8988T (cell line): ENCODE measurements around the gene NSUN5.
"Not testable (repeated sequence)": the region's sequence is repeated elsewhere in the genome, so short reads cannot be mapped to it uniquely, and the experiment has no call there.

Source experiments
- DNase-seq: peaks from one replicate; pipeline ENCODE4 v3.0.0; 2011

Gene NSUN5

DNA sequence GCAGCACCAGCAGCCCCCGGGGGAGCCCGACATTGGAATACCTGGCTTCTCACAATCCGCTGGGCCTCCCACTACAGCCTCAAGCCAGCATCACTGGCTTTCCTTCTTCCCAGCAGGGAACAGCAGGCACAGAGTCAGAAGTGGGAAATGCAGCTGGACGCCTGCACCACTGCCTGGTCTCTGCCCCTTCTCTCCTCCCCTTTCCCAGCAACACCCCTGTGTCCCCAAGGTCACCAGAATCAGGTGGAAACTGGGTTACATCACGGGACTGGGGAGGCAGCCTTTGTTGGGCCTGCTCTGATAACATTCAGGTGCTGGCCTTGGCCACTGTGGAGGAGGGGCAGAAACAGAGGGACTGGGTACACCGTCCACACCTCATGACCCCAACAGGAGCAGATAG lies 16.8 kb upstream of the NSUN5 start:
- not testable (repeated sequence) for DNase-seq

DNA sequence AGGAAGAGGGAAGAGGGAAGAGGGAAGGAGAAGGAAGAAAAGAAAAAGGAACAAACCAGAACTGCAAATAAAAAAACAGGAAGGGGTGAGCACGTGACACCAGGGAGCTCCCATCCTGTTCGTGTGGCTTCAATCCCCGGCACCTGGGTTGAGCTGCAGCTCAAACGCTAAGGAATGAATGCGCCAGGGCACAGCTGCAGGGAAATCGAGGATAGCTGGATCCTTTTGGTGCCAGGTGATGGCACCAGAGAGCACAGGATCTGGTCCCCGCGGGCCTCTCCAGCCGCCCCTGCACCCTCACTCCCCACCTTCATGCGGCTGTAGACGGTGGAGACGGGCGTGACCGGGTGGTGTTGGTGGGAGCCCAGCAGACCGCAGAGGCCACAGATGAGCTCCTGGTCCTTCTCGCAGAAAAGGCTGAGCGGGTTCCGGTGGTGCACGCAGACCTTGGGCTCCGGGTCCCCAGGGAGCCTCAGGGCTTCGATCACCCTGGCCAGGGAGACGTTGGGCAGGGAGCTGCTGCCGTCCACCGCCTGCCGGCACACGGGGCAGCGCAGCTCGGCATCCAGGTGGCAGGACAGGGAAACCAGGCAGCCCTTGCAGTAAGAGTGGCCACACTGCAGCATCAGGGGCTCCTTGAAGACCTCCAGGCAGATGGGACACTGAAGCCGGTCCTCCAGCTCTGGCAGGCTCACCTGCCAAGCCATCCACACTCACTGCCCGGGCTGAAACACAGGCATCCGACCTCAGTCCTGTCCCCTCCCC lies 15.6 kb upstream of the NSUN5 start:
- peak; percentile 86 for DNase-seq

DNA sequence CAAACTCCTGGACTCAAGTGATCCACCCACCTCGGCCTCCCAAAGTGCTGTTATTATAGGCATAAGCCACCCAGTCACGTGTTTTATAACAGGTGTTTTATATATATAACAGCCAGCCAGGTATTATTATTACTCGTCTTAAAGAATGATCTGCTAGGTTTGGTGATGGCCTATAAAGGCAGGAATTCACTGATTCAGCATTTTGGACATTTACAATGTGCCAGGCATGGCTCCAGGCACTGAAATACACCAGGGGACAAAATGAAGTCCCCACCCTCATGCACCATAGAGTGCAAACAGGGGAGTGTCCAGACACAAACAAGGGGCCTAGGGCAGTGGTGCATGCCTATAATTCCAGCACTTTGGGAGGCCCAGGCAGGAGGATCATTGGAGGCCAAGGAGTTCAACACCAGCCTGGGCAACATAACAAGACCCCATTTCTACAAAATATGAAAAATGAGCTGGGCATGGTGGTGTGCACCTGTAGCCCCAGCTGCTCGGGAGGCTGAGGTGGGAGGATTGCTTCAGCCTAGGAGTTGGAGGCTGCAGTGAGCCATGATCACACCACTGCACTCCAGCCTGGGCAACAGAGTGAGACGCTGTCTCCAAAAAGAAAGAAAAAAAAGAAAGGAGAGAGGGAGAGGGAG lies 14.9 kb upstream of the NSUN5 start:
- DNase-seq: not testable (repeated sequence)

DNA sequence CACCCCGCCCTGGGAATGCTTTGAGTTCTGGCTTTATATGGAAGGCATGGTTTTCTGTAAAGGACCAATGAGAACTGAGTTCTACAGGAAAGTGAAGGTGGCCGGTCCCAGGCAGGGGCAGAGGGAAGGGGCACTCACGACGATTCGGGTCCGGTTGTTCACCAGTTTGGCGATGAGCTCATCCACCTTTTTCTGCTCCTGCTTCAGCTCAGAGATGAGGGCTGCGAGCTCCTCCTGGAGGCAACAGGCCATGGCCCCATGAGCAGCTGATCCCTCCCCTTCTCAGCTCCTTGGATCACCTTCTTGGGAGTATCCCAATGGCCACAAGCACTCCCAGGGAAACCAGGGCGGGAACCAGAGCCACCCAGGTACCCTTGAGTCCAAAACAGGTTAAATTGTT lies 11.4 kb upstream of the NSUN5 start:
- DNase-seq: not testable (repeated sequence)

DNA sequence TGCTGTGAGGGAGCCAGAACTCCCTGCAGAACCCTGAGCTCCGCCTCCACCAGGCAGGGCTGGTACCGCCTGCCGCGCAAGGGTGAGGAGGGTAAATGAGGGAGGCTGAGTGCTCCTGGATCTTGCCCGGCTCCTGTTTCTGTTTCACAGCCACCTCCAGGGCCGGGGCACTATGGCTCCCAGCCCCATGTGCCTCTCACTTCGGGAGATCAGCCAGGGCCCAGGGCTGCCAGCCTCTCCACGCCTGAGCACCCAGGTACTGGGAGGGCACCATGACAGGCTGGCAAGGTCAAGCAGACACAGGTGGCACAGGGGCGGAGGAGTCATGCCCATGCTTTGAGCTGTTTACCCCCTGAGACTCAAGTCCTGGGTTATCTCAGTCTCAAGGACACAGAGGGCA lies 10.9 kb upstream of the NSUN5 start:
- DNase-seq: not testable (repeated sequence)

DNA sequence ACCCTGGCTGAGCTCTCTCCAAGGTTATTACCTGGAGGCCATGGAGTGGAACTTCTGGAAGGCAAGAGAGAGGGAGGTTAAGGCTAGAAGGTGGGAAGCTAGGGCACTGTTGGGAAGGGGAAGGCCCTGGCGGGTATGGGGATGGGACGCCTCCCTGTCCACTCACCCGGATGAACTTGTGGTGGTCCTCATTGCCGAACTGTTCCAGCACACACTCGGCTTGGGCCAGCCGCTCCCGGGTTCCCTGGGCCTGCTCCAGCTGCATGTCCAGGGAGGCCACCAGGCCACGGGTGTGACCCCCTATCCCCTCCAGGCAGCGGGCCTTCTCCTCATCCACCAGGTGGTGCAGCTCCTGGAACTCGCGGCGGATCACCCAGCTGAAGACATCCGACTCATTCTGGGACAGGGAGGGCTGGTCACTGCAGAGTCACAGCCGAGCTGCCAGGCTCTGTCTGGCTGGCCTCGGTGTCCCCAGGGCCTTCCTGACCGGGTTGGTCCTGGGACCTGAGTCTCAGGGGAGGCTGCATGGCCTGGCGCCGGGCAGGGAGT lies 10.1 kb upstream of the NSUN5 start:
- not testable (repeated sequence) for DNase-seq

DNA sequence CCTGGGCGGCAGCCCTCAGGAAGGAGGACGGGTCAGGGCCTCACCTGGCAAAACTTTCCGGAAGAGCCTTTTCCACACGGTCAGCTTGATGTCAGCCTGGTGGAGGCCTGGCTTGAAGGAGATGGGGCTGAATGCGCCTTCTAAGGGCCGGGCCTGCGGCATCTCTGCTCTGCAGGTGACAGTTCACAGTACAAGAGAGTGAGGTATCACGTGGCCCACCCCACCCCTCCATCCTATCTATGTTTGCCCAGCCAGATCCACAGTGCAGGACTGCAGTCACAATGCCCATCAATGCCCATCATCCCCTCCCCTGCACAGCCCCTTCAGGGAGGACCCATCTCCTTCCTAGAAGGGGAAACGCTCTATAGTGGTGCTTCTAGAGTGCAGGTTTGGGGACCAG lies 7.9 kb upstream of the NSUN5 start:
- DNase-seq: no peak

DNA sequence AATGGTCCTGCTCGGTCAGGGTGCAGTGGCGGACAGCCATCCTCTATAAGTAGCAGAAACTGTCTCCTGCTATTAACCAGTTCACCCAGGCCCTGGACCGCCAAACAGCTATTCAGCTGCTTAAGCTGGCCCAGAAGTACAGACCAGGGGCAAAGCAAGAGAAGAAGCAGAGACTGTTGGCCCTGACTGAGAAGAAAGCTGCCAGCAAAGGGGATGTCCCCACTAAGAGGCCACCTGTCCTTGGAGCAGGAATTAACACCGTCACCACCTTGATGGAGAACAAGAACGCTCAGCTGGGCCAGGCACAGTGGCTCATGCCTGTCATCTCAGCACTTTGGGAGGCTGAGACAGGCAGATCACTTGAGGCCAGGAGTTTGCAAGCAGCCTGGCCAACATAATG lies 5.6 kb upstream of the NSUN5 start:
- DNase-seq: no peak

DNA sequence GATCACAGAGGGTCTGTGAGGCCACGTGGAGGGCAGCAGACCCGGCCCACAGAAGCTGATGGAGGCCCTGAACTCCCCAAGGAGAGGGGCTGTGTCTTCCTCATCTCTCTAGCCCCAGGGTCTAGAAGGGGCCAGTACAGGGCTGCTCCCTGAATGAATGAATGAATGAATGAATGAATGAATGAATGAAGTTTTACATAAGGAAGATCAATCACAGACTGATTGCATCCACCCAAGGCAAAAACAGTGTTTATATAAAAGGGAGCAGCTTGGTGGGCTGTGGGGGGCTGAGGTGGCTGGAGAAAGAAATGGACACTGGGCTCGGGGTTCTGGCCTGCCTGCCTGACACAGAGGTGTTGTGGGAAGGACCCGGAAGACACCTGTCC lies 4.9 kb upstream of the NSUN5 start:
- no peak for DNase-seq

GRCh38 chr7:73312831-73313520 lies 4.3 kb upstream of the NSUN5 start:
- DNase-seq: no peak

- DNase-seq: not testable (repeated sequence)
These were observed 2.8 kb upstream of the NSUN5 start for GRCh38 chr7:73311421-73311820.

DNA sequence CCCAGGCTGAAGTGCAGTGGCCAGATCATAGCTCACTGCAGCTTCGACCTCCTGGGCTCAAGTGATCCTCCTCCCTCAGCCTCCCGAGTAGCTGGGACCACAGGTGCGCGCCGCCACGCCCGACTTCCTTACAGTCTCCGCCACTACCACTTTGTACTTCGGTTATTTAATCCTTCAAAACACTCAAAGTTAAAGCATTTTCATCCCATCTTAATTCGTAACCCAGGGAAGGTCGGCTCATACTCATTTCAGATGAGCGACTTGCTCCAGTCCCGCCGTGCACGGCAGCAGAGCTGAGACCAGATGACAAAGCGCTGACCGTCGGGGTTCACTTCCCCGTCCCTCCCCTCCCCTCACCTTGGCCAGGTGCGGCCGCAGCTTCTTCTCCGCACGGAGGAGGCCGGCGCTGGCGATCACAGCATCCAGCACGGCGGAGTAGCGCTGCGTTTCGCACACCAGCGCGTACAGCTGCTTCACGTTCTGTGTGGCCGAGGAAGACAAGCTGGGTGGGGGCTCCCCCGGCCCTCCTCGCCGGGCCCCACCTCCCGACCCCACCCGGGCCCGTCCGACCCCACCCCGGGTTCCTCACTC lies 457 bp downstream of the NSUN5 start:
- DNase-seq: no peak

DNA sequence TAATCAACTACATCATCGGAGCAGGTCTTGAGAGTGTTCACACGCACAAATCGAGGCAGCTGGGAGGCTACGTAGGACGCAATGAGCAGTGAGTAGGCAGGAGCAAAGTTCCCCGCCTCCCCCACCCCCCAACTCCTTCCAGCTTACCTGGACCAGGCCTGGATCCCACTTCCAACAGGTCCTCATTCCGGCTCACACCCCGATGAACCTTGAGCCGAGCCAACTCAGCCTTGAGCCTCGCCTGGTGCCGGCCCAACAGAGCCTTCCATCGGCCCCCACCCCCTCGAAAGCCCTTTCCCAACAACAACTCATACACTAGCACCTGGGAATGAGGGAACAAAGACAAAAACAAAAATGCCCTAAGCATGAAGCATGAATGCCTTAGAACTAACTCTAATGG lies 1.2 kb downstream of the NSUN5 start:
- DNase-seq: no peak

GRCh38 chr7:73304612-73305387 lies 3.8 kb downstream of the NSUN5 start:
- DNase-seq: not testable (repeated sequence)

- no peak for DNase-seq
These were observed 4.6 kb downstream of the NSUN5 start for GRCh38 chr7:73304071-73304470.

DNA sequence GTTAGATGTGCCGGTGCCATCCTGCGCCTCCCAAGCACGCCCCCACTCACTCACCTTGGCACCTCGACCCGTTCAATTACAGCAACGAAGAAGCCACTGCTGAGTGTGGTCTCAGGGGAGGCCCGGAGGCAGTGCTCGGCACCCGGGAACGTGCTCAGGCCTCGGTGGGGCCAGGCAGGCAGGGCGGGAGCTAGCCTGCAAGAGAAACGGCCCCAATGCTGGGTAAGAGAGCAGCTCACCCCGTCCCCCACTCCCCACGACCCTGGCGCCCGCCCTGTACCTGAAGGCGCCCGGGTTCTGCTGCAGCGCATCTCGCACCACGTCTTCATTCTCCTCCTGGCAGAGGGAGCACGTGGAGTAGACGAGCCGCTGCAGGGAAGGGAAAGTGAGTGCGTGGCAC lies 5.1 kb downstream of the NSUN5 start:
- DNase-seq: no peak

- DNase-seq: not testable (repeated sequence)
These were observed 5.8 kb downstream of the NSUN5 start for GRCh38 chr7:73302846-73303245.

DNA sequence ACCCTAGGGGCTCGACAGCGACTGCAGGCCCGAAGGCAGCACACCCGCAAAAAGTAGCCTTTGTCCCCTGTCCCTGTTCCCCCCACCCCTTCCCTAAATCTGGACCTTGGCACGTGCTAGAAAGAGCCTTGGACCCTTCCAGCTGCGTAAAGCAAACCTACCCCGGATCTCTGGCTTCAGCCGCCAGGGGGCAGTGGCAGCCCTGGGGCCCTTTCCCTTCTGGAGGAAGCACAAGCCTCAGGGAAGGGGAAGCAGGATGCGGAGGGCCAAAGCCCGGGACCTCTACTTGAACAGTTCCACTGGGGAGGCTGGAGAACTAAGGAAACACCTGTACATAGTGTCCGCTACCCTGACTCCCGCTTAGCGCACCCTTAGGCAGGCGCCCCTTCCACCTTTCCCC lies 7.5 kb downstream of the NSUN5 start:
- DNase-seq: not testable (repeated sequence)

GRCh38 chr7:73299812-73300211 lies 8.8 kb downstream of the NSUN5 start:
- not testable (repeated sequence) for DNase-seq

- not testable (repeated sequence) for DNase-seq
These were observed 10.9 kb downstream of the NSUN5 start for GRCh38 chr7:73297706-73298105.

GRCh38 chr7:73297235-73297634 lies 11.4 kb downstream of the NSUN5 start:
- DNase-seq: not testable (repeated sequence)

DNA sequence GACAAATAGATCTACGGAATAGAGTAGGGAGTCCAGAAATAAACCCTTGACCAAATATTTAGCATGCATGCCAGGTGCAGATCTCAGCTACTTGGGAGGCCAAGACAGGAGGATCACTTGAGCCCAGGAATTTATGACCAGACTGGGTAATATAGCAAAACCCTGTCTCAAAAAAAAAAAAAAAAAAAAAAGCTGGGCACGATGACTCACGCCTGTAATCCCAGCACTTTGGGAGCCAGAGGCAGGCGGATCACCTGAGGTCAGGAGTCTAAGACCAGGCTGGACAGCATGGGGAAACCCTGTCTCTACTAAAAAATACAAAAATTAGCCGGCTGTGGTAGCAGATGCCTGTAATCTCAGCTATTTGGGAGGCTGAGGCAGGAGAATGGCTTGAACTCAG lies 31.4 kb downstream of the NSUN5 start:
- DNase-seq: not testable (repeated sequence)
